Fibroblast of skin of left quadriceps (primary cell): ENCODE results near the gene PSMA7.

Experiments
- DNase-seq, 2 experiments: peaks; one replicate each; pipeline ENCODE4 v3.0.0-alpha.2; 2013; ENCODE audit warnings: low read depth in 2 of 2

The PSMA7 gene

GRCh38 chr20:62088258-62089127, 54.7 kb downstream of the PSMA7 start:
- DNase-seq = no peak

GRCh38 chr20:62087632-62088031, 55.6 kb downstream of the PSMA7 start:
- DNase-seq = no peak

GRCh38 chr20:62087227-62087626, 56.0 kb downstream of the PSMA7 start:
- DNase-seq = no peak
